Activated CD8-positive, alpha-beta memory T cell treated with anti-CD3 and anti-CD28 coated beads, Interleukin-2, amount 50 U/mL, for 24 hours (primary cell): Measurements from ENCODE around the gene KLHL10.
A peak's percentile ranks its signal among the peaks of the same experiment; 100 is the strongest.

Experiments used
- DNase-seq: peaks from one replicate; pipeline ENCODE4 v3.0.0-alpha.2; 2020; ENCODE audit errors: extremely low read depth

The KLHL10 gene

GRCh38 chr17:41837761-41838538 lies at the start of gene KLHL10:
TSS of gene KLHL10 (plus strand) at chr17:41837825. CDS start at chr17:41837933, 108 bp downstream.
- DNase-seq = no peak

GRCh38 chr17:41792845-41793783 lies 44.5 kb upstream of the KLHL10 start:
- DNase-seq = no peak

GRCh38 chr17:41793784-41794539 lies 43.7 kb upstream of the KLHL10 start:
- DNase-seq = no peak

GRCh38 chr17:41794540-41794975 lies 43.1 kb upstream of the KLHL10 start:
- no peak for DNase-seq

- DNase-seq = no peak
Measured at GRCh38 chr17:41796121-41796895, 41.3 kb upstream of the KLHL10 start.

- no peak for DNase-seq
Measured at GRCh38 chr17:41797377-41797776, 40.2 kb upstream of the KLHL10 start.

GRCh38 chr17:41799366-41799765 lies 38.3 kb upstream of the KLHL10 start:
- no peak for DNase-seq

- DNase-seq = no peak
Measured at GRCh38 chr17:41800601-41801373, 36.8 kb upstream of the KLHL10 start.

- DNase-seq = peak; percentile 42
Measured at GRCh38 chr17:41801374-41802271, 36.0 kb upstream of the KLHL10 start.

- no peak for DNase-seq
Measured at GRCh38 chr17:41803049-41804020, 34.3 kb upstream of the KLHL10 start.

- DNase-seq = no peak
Measured at GRCh38 chr17:41806685-41807445, 30.8 kb upstream of the KLHL10 start.

GRCh38 chr17:41810659-41811548 lies 26.7 kb upstream of the KLHL10 start:
- no peak for DNase-seq

- DNase-seq = no peak
Measured at GRCh38 chr17:41811549-41812380, 25.9 kb upstream of the KLHL10 start, which contains the start of gene P3H4. TSS of gene P3H4 (minus strand) at chr17:41811949. CDS start at chr17:41811915, 34 bp downstream.

GRCh38 chr17:41812381-41813151 lies 25.1 kb upstream of the KLHL10 start, which contains the start of gene FKBP10:
TSS of gene FKBP10 (plus strand) at chr17:41813004. CDS start at chr17:41813035, 31 bp downstream.
- DNase-seq = no peak
